Fibroblast of skin of right biceps (primary cell): ENCODE measurements around the gene SMAGP.
"Not testable (repeated sequence)": the region's sequence is repeated elsewhere in the genome, so short reads cannot be mapped to it uniquely, and the experiment has no call there.

Experiments used
- DNase-seq: peaks from one replicate; pipeline ENCODE4 v3.0.0-alpha.2; 2013

The SMAGP gene

DNA sequence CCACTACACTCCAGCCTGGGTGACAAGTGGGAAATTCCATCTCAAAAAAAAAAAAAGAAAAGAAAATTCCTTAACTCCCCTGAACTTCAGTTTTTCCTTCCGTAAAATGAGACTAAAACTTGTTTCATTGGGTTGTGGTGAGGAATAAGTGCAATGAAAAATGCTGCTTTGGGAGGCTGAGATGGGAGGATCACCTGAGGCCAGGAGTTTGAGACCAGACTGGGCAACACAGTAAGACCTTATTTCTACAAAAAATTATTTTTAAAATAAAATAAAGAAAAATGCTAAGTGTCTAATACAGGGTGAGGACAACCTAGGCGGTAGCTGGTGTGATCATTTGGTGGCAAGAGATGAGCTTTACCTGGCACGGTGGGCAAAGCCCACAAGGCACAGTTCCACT, 6.9 kb downstream of the SMAGP start:
- no peak for DNase-seq

GRCh38 chr12:51262758-51263177, 7.4 kb downstream of the SMAGP start:
- DNase-seq: peak; percentile 74

DNA sequence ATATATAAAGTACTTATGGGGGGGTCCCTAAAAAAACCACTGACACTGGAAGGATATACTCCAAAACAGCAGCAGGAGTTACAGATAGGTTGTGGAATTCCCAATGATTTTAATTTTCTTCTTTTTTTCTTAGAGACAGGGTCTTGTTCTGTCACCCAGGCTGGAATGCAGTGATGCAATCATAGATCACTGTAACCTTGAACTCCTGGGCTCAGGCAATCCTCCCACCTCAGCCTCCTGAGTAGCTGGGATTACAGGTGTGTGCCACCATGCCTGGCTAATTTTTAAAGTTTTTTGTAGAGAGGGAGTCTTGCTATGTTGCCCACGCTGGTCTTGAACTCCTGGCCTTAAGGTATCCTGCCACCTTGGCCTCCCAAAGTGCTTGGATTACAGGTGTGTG, 10.6 kb downstream of the SMAGP start:
- DNase-seq: not testable (repeated sequence)

DNA sequence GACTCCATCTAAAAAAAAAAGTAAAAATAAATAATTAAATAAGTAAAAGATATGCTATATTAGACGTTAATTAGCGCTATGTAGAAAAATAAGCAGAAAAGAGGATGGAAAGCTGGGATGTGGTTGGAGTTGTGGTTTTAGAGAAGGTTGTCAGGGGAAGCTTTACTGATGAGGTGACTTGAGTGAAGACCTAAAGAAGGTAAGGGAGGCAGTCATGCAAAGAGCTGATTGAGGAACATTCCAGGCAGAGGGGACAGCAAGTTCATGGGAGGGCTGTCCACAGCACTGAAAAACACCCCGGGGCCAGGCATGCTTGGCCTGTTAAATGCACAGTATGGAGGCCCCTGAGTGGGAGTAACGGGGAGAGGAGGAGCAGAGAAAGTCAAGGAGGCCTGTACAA, 15.7 kb downstream of the SMAGP start:
- DNase-seq: no peak

GRCh38 chr12:51253276-51253675, 16.9 kb downstream of the SMAGP start:
- no peak for DNase-seq

- DNase-seq: no peak
Measured at GRCh38 chr12:51247523-51248206, 22.6 kb downstream of the SMAGP start.

GRCh38 chr12:51246254-51246853, 23.9 kb downstream of the SMAGP start:
- DNase-seq: peak; percentile 63

DNA sequence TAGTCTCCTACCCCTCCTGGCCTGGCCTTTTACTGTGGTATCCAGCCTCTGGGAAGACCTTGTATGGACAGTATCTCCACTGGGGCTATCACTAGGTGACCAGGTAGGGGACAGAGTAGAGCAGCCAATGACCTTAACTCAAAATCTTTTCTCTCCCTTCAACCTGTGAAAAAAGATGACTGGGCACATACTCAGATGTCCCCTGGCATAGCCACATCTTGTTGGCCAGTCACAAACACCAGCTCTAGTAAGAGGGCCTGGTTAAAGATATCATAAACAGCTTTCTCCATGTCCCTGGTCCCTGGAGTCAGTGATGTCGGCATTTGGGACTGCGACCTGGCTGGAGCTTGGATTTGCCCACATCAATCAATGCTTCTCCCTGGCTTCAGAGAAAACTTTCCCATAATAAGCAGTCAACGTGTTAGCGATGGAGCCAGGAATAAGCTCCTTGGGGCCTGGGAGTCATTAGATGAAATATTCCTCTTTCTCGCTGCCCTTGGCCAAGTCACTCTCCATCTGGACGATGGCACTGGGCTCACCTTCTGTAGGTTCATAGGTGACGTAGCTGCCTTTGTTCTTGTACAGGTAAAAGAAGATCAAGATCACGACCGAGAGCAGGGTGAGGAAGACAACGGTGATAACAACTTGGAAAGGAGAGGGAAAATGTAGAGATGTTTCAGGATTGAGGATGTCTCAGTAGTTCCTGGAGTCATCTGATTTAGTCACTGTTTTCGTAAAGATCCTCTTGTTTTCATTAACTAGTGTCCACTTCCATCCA, 24.6 kb downstream of the SMAGP start:
- no peak for DNase-seq

DNA sequence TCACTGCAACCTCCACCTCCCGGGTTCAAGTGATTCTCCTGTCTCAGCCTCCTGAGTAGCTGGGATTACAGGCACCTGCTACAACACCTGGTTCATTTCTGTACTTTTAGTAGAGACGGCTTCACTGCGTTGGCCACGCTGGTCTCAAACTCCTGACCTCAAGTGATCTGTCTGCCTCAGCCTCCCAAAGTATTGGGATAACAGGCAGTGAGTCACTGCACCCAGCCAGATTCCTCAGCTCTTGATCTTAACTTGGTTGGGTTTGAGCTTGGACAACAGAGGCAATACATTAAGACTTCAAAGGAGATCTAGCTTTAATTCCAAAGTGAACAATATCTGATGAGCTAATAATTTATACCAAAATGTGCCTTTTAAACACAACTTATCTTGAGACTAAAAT, 25.9 kb downstream of the SMAGP start:
- peak; percentile 17 for DNase-seq

GRCh38 chr12:51242876-51243275, 27.3 kb downstream of the SMAGP start:
- DNase-seq: no peak

- DNase-seq: no peak
Measured at GRCh38 chr12:51242120-51242519, 28.1 kb downstream of the SMAGP start.

- DNase-seq: peak; percentile 31
Measured at GRCh38 chr12:51240971-51241370, 29.2 kb downstream of the SMAGP start.

DNA sequence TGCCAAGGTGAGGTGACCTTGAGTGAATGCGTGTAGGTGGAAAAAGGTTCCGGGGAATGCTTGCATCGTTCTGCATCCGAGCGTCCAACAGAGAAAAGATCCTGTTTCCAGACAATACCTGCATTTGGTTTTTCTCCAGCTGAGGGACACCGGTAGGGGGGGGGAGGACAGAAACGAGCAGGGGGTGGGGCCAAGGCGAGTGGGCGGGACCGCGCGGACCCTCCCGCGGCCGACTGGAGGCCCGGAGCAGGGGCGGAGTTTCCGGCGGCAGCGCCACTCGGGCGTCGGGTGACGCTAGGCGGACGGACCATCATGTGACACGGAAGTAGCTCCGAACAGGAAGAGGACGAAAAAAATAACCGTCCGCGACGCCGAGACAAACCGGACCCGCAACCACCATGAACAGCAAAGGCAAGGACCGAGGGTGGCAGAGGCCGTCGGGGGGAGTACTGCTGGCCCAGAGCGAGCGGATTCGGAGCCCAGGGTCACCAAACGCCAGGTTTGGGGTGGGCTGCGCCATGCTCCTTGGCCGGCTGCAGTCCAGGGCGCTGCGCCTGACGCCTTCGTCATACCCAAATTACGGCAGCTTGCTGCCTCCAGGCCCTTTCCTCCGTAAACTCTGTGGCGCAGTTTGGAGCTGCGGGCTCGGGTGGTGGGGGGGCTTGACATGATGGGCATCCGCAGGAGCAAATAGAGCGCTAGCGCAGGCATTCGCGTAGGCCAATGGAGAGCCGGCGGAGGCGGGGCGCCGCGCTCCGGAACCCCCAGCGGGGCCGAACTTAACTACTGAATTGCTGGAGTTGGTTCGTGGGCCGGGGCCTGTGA, 31.5 kb downstream of the SMAGP start, which contains the start of gene DAZAP2:
Gene DAZAP2 (plus strand): TSS at position 317 of the 825 bp plus-strand sequence. CDS start 82 bp downstream, at position 399.
- DNase-seq: peak; percentile 95

DNA sequence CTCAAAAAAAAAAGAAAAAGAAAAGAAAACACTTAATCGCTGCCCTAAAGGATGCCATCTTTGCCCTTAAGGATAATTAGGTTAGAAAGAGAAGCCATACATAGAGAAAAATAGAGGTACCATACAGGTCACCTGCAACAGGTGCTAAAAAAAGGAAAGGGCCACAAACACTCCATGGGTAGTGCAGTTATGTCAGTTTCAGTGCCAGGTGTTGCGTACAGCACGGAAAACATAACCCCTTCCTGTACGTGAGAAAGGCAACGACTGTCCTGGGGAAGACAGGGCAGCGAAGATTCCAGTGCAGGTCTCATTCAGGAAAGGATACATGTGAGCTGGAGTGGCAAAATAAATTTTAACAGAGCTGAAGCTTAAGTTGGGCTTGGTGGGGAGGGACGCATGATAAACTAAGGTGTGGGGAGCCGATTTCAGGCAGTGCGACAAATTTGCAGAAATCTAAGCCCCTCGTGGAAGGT, 32.1 kb downstream of the SMAGP start:
- DNase-seq: no peak

- DNase-seq: no peak
Measured at GRCh38 chr12:51234530-51234929, 35.7 kb downstream of the SMAGP start.

- DNase-seq: no peak
Measured at GRCh38 chr12:51232642-51233041, 37.6 kb downstream of the SMAGP start.

DNA sequence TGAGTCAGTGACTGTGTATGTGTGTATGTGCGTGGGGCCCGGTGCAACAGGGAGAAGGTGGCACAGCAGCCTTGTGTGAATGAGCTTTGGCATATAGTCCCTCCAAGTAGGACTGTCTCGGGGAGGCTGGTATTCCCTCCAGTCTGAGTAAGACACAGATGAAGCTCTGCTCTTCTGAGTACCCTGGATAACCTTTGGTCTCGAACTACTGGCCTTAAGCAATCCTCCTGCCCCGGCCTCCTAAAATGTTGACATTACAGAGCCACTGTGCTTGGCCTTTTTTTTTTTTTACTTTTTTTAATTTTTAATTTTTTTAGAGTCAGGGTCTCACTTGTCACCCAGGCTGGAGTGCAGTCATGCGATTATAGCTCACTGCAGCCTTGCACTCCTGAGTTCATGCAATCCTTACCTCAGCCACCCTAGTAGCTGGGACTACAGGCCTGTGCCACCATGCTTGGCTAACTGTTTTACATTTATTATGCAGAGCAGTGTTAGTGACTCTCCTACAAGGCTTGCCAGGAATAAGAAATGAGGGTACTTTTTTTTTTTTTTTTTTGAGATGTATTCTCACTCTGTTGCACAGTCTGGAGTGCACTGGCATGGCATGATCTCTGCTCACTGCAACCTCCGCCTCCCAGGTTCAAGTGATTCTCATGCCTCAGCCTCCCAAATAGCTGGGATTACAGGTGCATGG, 41.0 kb downstream of the SMAGP start:
- DNase-seq: no peak

GRCh38 chr12:51227962-51228361, 42.3 kb downstream of the SMAGP start:
- no peak for DNase-seq

- DNase-seq: not testable (repeated sequence)
Measured at GRCh38 chr12:51227112-51227511, 43.1 kb downstream of the SMAGP start.

DNA sequence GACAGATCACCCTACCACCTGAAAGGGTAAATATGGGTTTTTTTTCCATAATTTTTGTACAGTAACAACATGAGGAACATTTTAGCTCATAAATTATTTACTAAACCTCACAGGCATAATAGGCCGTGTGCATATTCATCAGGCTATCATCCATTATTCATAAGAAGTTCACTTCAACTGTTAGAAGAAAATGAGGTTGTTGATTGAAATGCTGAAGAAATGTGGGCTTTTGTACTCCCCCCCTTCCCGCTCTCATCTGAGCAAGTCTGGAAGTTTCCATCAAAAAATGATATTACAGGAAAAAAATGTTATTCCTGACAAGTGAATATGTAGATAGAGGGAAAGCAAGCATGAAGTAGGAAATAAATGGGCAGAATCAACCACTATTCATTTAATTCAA, 44.4 kb downstream of the SMAGP start:
- no peak for DNase-seq

GRCh38 chr12:51225234-51225633, 45.0 kb downstream of the SMAGP start:
- no peak for DNase-seq

DNA sequence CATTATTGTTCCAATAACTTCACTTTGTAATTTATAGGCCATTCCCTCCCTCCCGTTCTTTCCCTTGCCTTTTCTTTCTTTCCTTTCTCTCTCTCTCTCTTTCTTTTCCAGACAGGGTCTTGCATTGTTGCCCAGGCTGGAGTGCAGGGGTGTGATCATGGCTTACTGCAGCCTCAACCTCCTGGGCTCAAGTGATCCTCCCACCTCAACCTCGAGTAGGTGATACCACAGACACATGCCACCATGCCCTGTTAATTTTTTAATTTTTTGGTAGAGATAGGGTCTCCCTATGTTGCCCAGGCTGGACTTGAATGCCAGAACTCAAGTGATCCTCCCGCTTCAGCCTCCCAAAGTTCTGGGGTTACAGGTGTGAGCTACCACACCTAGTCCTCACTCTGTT, 45.6 kb downstream of the SMAGP start:
- no peak for DNase-seq
